ENCODE results near the gene KSR2. TPM values are rescaled to one million over a fixed set of nuclear protein-coding genes. Genes with fewer than 3 reads are reported as not detected.

The KSR2 gene
- total RNA-seq, 1 donor, result under 0.01 TPM

DNA sequence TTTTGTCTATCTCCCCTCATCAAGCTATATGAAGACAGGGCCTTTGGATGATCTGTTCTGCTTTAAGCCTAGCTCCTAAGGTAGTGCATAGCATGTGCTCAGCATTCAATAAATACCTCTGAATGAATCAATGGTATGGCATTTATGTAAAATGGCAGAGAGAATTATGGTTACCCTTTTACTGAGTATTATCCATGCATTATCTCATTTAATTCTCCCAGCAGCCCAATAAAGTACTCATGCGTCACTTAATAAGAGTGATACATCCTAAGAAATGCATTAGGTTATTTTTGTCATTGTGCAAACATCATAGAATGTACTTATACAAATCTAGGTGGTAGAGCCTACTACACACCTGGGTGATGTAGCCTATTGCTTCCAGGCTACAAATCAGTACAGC, 269.7 kb downstream of the KSR2 start:
- DNase-seq (ENCODE audit: insufficient read length, low spot score, missing footprints), result no peak
- no peaks in the 10 kb centered on the region for H4K20me1 ChIP-seq (ENCODE audit: insufficient read depth, low read length)
- H3K27ac ChIP-seq (ENCODE audit: low read depth, low read length), result no peak overlapping the region
- H3K27me3 ChIP-seq (ENCODE audit: insufficient read depth, low read length), result no peaks in the 10 kb centered on the region
- no peaks in the 10 kb centered on the region for H3K4me1 ChIP-seq (ENCODE audit: insufficient read depth, low read length)
- TF ChIP-seq, protein P1, sequence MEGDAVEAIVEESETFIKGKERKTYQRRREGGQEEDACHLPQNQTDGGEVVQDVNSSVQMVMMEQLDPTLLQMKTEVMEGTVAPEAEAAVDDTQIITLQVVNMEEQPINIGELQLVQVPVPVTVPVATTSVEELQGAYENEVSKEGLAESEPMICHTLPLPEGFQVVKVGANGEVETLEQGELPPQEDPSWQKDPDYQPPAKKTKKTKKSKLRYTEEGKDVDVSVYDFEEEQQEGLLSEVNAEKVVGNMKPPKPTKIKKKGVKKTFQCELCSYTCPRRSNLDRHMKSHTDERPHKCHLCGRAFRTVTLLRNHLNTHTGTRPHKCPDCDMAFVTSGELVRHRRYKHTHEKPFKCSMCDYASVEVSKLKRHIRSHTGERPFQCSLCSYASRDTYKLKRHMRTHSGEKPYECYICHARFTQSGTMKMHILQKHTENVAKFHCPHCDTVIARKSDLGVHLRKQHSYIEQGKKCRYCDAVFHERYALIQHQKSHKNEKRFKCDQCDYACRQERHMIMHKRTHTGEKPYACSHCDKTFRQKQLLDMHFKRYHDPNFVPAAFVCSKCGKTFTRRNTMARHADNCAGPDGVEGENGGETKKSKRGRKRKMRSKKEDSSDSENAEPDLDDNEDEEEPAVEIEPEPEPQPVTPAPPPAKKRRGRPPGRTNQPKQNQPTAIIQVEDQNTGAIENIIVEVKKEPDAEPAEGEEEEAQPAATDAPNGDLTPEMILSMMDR (IDR thresholded peaks at IDR 0.05; ENCODE audit: extremely low read depth, low read depth, low read length), result no peak
- no peak overlapping the region for H3K4me2 ChIP-seq (ENCODE audit: insufficient read depth, low read length)
- no peaks in the 10 kb centered on the region for H3K9me3 ChIP-seq (ENCODE audit: low read depth, low read length)
- H3K4me3 ChIP-seq (ENCODE audit: insufficient read depth, low read length), result no peak overlapping the region
- no peaks in the 10 kb centered on the region for H3K36me3 ChIP-seq (ENCODE audit: insufficient read depth, low read length)
- no peaks in the 10 kb centered on the region for H3K79me2 ChIP-seq (ENCODE audit: insufficient read depth, low read length)
- H2AFZ ChIP-seq (ENCODE audit: low read length), result no peak overlapping the region

DNA sequence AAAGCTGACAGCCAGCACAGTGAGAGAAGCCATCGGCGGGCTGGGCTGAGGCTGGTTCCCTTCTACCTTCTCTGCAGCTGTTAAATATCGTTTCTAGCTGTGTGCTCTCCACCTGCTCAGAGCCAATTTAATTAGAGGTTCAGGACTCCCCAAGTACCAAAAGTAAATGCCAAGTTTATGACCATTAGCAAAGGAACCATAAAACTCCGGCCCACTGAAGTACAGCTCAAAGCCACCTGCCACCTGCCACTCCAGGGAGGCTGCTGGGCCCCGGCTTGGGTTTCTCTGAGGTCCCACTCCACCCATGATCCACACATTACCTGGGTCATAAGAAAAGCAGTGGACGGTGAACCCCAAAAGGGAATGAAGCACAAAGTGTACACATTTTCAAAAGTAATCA, 272.8 kb downstream of the KSR2 start:
- Histone ChIP-seq H2AFZ (ENCODE audit: low read length) (no peak overlapping the region), H3K36me3 (ENCODE audit: insufficient read depth, low read length) (no peaks in the 10 kb centered on the region), H3K27ac (ENCODE audit: low read depth, low read length) (no peak overlapping the region), H3K9me3 (ENCODE audit: low read depth, low read length) (no peaks in the 10 kb centered on the region), H3K4me1 (ENCODE audit: insufficient read depth, low read length) (no peaks in the 10 kb centered on the region), H4K20me1 (ENCODE audit: insufficient read depth, low read length) (no peaks in the 10 kb centered on the region), H3K4me2 (ENCODE audit: insufficient read depth, low read length) (no peak overlapping the region), H3K79me2 (ENCODE audit: insufficient read depth, low read length) (no peaks in the 10 kb centered on the region), H3K27me3 (ENCODE audit: insufficient read depth, low read length) (no peaks in the 10 kb centered on the region), H3K4me3 (ENCODE audit: insufficient read depth, low read length) (no peak overlapping the region)
- DNase-seq (ENCODE audit: insufficient read length, low spot score, missing footprints), result no peak
- TF ChIP-seq, protein P1 (IDR thresholded peaks at IDR 0.05; ENCODE audit: extremely low read depth, low read depth, low read length), result no peak

DNA sequence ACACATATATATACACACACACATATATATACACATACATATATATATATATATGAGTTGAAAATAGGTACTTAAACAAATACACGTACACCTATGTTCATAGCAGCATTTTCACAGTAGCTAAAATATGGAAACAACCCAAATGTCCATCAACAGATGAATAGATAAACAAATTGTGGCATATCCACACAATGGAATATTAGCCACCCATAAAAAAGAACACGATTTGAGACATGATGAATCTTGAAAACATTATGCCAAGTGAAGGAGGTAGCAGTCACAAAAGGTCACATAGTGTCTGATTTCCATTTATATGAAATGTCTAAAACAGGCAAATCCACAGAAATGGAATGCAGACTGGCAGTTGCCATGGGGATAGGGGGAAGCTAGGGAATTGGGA, 276.3 kb downstream of the KSR2 start:
- no peak for DNase-seq (ENCODE audit: insufficient read length, low spot score, missing footprints)

DNA sequence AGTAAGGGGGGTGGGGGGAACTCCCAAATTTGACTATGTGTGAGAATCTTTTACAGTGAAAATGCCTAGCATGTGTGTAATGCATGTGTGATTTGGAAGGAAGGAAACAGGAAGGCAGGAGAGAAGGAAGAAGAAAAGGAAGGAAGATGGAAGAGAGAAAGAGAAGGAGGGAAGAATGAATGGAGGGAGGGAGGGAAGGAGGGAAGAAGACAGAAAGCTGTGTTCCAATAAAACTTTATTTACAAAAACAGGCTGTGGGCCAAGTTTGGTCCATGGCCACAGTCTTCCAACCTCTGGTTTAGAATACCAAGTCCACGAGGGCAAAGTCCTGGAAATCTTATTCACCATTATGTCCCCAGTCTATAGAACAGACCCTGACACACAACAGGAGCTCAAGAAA, 278.9 kb downstream of the KSR2 start:
- Histone ChIP-seq H3K36me3 (ENCODE audit: insufficient read depth, low read length) (no peaks in the 10 kb centered on the region), H3K27me3 (ENCODE audit: insufficient read depth, low read length) (no peaks in the 10 kb centered on the region), H3K4me1 (ENCODE audit: insufficient read depth, low read length) (peaks cover 29% of the 10 kb centered on the region), H2AFZ (ENCODE audit: low read length) (no peak overlapping the region), H3K79me2 (ENCODE audit: insufficient read depth, low read length) (no peaks in the 10 kb centered on the region), H3K27ac (ENCODE audit: low read depth, low read length) (no peak overlapping the region), H3K4me3 (ENCODE audit: insufficient read depth, low read length) (no peak overlapping the region), H3K9me3 (ENCODE audit: low read depth, low read length) (no peaks in the 10 kb centered on the region), H4K20me1 (ENCODE audit: insufficient read depth, low read length) (no peaks in the 10 kb centered on the region), H3K4me2 (ENCODE audit: insufficient read depth, low read length) (no peak overlapping the region)
- TF ChIP-seq, protein P1 (IDR thresholded peaks at IDR 0.05; ENCODE audit: extremely low read depth, low read depth, low read length), result no peak
- no peak for DNase-seq (ENCODE audit: insufficient read length, low spot score, missing footprints)

More for the DNA sequence above, 276.3 kb downstream of the KSR2 start:
- Histone ChIP-seq H3K36me3 (ENCODE audit: insufficient read depth, low read length) (no peaks in the 10 kb centered on the region), H2AFZ (ENCODE audit: low read length) (no peak overlapping the region), H3K4me2 (ENCODE audit: insufficient read depth, low read length) (no peak overlapping the region), H3K27ac (ENCODE audit: low read depth, low read length) (no peak overlapping the region), H4K20me1 (ENCODE audit: insufficient read depth, low read length) (no peaks in the 10 kb centered on the region), H3K4me1 (ENCODE audit: insufficient read depth, low read length) (peaks cover 3% of the 10 kb centered on the region), H3K9me3 (ENCODE audit: low read depth, low read length) (no peaks in the 10 kb centered on the region), H3K79me2 (ENCODE audit: insufficient read depth, low read length) (no peaks in the 10 kb centered on the region), H3K27me3 (ENCODE audit: insufficient read depth, low read length) (no peaks in the 10 kb centered on the region), H3K4me3 (ENCODE audit: insufficient read depth, low read length) (no peak overlapping the region)
- TF ChIP-seq, protein P1 (IDR thresholded peaks at IDR 0.05; ENCODE audit: extremely low read depth, low read depth, low read length), result no peak

Data from osteoblast (primary cell).